ENCODE measurements around the gene TBXT.

The TBXT gene

DNA sequence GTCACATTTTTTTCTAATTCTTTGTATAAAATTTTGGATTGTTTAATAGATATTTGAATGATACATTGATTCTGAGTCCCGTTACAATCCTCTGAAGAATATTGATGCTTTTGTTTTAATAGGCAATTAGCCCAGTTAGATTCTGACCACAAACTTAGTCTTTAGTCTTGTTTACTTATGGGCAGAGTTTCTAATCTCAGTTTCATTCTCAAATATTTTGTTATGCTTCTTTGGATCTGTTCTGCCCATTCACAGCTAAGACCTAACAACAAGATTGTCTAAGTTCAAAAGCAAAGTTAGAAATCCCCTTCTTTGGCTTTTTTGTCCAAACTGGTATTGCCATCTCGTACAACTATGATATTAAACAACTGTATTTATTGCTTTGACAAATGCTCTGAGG, 58.0 kb downstream of the TBXT start:
- DNase-seq = no peak

Data from left hindlimb (tissue), 1 donor.